ENCODE data around the gene SLF2. TPM values are rescaled to one million over a fixed set of nuclear protein-coding genes. Genes with fewer than 3 reads are reported as not detected.

The SLF2 gene
- total and polyA plus RNA-seq, 2 of the 13 experiments (the other 11 are each of a cell fraction or from before 2014, with no cell fraction given), result 12.2 to 48.1 TPM

GRCh38 chr10:100879741-100880360 is 32.9 kb upstream of the SLF2 start (continued):
- TF ChIP-seq REXO4 (CRISPR knock-in tag; IDR thresholded peaks at IDR 0.05; ENCODE audit: borderline replicate concordance) (no peak), ZNF607 (CRISPR knock-in tag; IDR thresholded peaks at IDR 0.05; ENCODE audit: borderline replicate concordance) (peak; percentile 57; the same call in 1 of the 2 replicates), ZNF501 (CRISPR knock-in tag; IDR thresholded peaks at IDR 0.05) (peak; percentile 61), ZBTB4 (CRISPR knock-in tag; IDR thresholded peaks at IDR 0.05; ENCODE audit: borderline replicate concordance) (peak; percentile 78; the same call in 1 of the 2 replicates), ZNF788 (CRISPR knock-in tag; IDR thresholded peaks at IDR 0.05; ENCODE audit: borderline replicate concordance) (peak; percentile 68; the same call in 1 of the 2 replicates), U2AF1 (optimal IDR thresholded peaks at IDR 0.05; ENCODE audit: low read depth, low read length) (no peak), ZNF280B (CRISPR knock-in tag; IDR thresholded peaks at IDR 0.05; ENCODE audit: borderline replicate concordance) (peak; percentile 56; the same call in 1 of the 2 replicates), GFI1 (CRISPR knock-in tag; IDR thresholded peaks at IDR 0.05; ENCODE audit: borderline replicate concordance) (no peak), ZFX (CRISPR knock-in tag; IDR thresholded peaks at IDR 0.05; ENCODE audit: low read depth) (peak; percentile 56), NFKB2 (CRISPR knock-in tag; IDR thresholded peaks at IDR 0.05; ENCODE audit: borderline replicate concordance) (no peak), RARA (CRISPR knock-in tag; IDR thresholded peaks at IDR 0.05) (peak; percentile 24; the same call in 1 of the 2 replicates), ZNF414 (CRISPR knock-in tag; IDR thresholded peaks at IDR 0.05) (no peak), SAP130 (CRISPR knock-in tag; IDR thresholded peaks at IDR 0.05; ENCODE audit: low read depth) (peak; percentile 62), ZSCAN29 (CRISPR knock-in tag; conservative IDR thresholded peaks at IDR 0.05) (no peak), ZHX1 (CRISPR knock-in tag; IDR thresholded peaks at IDR 0.05; ENCODE audit: low read depth) (0 out of 2 replicates have a peak, but pooled peaks have one; percentile 2), SMYD3 (CRISPR knock-in tag; IDR thresholded peaks at IDR 0.05) (0 out of 2 replicates have a peak, but pooled peaks have one; percentile 54), ZBTB1 (CRISPR knock-in tag; IDR thresholded peaks at IDR 0.05; ENCODE audit: borderline replicate concordance) (no peak), FOSL2 (CRISPR knock-in tag; IDR thresholded peaks at IDR 0.05) (no peak), ZNF615 (CRISPR knock-in tag; IDR thresholded peaks at IDR 0.05; ENCODE audit: borderline replicate concordance) (no peak), MAX (IDR thresholded peaks at IDR 0.05) (peak; percentile 75; the same call in 1 of the 2 replicates)

Measured in HepG2 (cell line).